Stomach smooth muscle (tissue), 2 donors: ENCODE data around the gene CACNA2D1.

Experiments used
- H3K27ac ChIP-seq: one replicate; pipeline ENCODE4 v1.7.0; 2013; ENCODE audit warnings: mild to moderate bottlenecking, low read length, inconsistent platforms
- H3K27me3 ChIP-seq, 2 donors: one replicate each; pipeline ENCODE4 v1.7.0; 2013; ENCODE audit warnings: low read length in 2 of 2; ENCODE audit not compliant: insufficient read depth in 2 of 2, control insufficient read depth in 1 of 2
- H3K36me3 ChIP-seq, 2 donors: one replicate each; pipeline ENCODE4 v1.7.0; 2013; ENCODE audit warnings: low read length in 2 of 2; ENCODE audit not compliant: control insufficient read depth in 2 of 2, insufficient read depth in 2 of 2
- H3K4me1 ChIP-seq: one replicate; pipeline ENCODE4 v1.7.0; 2013; ENCODE audit warnings: low read length; ENCODE audit not compliant: control insufficient read depth, insufficient read depth
- H3K4me3 ChIP-seq, 2 donors: one replicate each; pipeline ENCODE4 v1.7.0; 2013; ENCODE audit warnings: low read length in 2 of 2
- H3K9ac ChIP-seq, 2 donors: one replicate each; pipeline ENCODE4 v1.7.0; 2013; ENCODE audit warnings: low read length in 2 of 2, mild to moderate bottlenecking in 1 of 2
- H3K9me3 ChIP-seq, 2 donors: one replicate each; pipeline ENCODE4 v1.7.0; 2013; ENCODE audit warnings: low read length in 2 of 2; ENCODE audit not compliant: control insufficient read depth in 2 of 2
- donor health status: healthy.
- donor health status: Pancreatic carcinoma.

Gene CACNA2D1

GRCh38 chr7:82264783-82265305 is 178.7 kb downstream of the CACNA2D1 start:
- no peak overlapping the region for H3K4me3 ChIP-seq
- H3K27ac ChIP-seq = no peak overlapping the region
- H3K9me3 ChIP-seq = no peaks in the 10 kb centered on the region
- no peaks in the 10 kb centered on the region for H3K36me3 ChIP-seq
- H3K27me3 ChIP-seq = no peaks in the 10 kb centered on the region
- no peaks in the 10 kb centered on the region for H3K4me1 ChIP-seq
- H3K9ac ChIP-seq = no peak overlapping the region

DNA sequence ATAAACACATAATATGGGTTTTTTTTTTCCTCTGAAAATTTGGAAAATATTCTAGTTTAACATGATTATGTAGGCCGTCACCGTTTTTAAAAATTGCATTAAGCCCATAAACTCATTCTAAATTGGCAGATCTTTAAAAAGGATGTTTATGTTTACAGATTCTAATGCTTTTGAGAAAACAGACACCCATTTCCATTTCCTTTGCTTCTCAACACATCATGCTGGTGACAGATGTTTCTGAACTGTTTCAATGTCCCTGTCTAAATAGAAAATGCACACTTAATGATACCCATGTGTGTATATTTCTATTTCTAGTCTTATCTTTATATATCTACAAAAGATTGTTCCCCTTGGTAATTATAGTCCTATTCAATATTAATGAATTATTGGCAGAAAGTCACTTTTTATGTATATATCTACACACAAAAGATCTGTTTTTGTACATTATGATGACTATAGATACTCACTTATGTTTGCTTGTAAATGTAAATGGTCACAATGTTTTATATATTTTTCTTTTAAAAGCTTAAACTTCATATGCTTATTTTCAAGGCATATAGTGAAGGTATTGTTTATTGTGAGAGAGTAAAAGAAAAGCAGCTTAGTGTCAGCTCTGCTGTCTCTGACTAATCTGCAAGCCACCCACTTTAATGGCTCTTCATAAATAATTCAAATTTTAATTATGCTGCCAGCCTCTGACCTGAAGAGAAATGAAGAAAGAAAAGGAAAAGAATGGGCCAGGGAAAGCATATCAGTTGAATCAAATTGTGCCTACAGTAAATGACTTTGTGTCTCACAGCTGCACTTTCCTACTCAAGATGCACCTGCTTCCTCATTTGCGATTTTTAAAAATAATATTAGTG is 179.4 kb downstream of the CACNA2D1 start:
- no peaks in the 10 kb centered on the region for H3K27me3 ChIP-seq
- H3K9me3 ChIP-seq = no peaks in the 10 kb centered on the region
- no peaks in the 10 kb centered on the region for H3K36me3 ChIP-seq
- H3K4me1 ChIP-seq = no peaks in the 10 kb centered on the region
- H3K9ac ChIP-seq = no peak overlapping the region
- no peak overlapping the region for H3K27ac ChIP-seq
- no peak overlapping the region for H3K4me3 ChIP-seq

GRCh38 chr7:82258181-82258580 is 185.4 kb downstream of the CACNA2D1 start:
- H3K9me3 ChIP-seq = no peaks in the 10 kb centered on the region
- no peaks in the 10 kb centered on the region for H3K27me3 ChIP-seq
- H3K9ac ChIP-seq = peak overlapping the region in 1 of 2 donors; percentile 14
- no peaks in the 10 kb centered on the region for H3K36me3 ChIP-seq
- no peak overlapping the region for H3K4me3 ChIP-seq
- no peak overlapping the region for H3K27ac ChIP-seq
- H3K4me1 ChIP-seq = no peaks in the 10 kb centered on the region

GRCh38 chr7:82257118-82257695 is 186.4 kb downstream of the CACNA2D1 start:
- H3K4me3 ChIP-seq = no peak overlapping the region
- H3K27ac ChIP-seq = no peak overlapping the region
- peak overlapping the region in 1 of 2 donors; percentile 14 for H3K9ac ChIP-seq
- no peaks in the 10 kb centered on the region for H3K27me3 ChIP-seq
- H3K4me1 ChIP-seq = no peaks in the 10 kb centered on the region
- H3K9me3 ChIP-seq = no peaks in the 10 kb centered on the region
- H3K36me3 ChIP-seq = no peaks in the 10 kb centered on the region

DNA sequence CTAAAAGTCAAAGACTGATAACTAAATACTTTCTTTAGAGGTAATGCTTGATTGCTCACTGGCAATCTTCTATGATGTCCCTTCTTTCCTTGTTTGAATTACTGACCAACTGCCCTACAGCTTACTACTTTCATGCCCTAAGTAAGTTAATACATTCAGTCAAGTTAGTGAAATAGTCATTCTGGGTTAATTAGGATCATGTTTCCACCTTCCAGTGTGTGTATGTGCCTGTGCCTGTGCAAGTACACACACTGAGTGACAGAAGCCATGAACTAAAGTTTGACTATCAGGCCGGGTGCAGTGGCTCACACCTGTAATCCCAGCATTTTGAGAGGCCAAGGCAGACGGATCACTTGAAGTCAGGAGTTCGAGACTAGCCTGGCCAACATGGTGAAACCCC is 187.9 kb downstream of the CACNA2D1 start:
- H3K9ac ChIP-seq = no peak overlapping the region
- no peak overlapping the region for H3K27ac ChIP-seq
- no peaks in the 10 kb centered on the region for H3K36me3 ChIP-seq
- H3K27me3 ChIP-seq = no peaks in the 10 kb centered on the region
- no peaks in the 10 kb centered on the region for H3K9me3 ChIP-seq
- no peak overlapping the region for H3K4me3 ChIP-seq
- H3K4me1 ChIP-seq = no peaks in the 10 kb centered on the region

DNA sequence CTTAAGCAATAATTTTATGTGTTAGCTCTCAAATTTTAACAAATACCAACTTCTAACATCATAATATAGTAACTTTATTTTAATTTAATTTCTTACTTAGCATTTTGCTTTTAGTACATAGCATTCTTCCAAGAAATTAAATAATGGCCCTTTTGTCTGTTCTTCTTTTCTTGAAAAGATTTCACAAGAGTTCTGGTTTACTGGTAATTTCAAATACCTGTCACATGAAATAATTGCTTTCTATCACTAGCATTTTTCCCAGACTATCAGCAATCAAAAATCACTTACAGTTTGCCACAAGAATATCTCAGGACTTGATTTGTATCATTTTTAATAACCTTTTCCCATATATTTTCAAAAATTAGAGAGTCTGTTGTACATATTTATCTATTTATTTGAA is 193.0 kb downstream of the CACNA2D1 start:
- H3K36me3 ChIP-seq = no peaks in the 10 kb centered on the region
- H3K9ac ChIP-seq = no peak overlapping the region
- H3K4me3 ChIP-seq = no peak overlapping the region
- no peaks in the 10 kb centered on the region for H3K4me1 ChIP-seq
- no peaks in the 10 kb centered on the region for H3K9me3 ChIP-seq
- no peaks in the 10 kb centered on the region for H3K27me3 ChIP-seq
- no peak overlapping the region for H3K27ac ChIP-seq

DNA sequence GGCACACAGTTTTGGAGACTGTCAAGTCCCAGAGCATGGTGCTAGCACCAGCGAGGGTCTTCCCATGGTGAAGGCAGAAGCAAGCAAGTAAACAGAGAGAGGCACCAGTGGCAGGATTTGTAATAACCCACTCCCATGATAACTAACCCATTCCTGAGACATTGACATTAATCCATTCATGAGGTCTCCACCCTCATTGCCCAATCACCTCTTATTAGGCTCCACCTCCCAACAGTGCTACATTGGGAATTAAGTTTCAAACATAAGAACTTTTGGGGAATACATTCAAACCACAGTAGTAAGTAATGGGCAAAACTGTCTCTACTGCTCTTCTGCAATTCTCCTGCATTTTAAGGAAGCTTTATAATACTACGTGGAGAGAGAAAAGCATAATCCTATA is 193.6 kb downstream of the CACNA2D1 start:
- no peak overlapping the region for H3K9ac ChIP-seq
- H3K36me3 ChIP-seq = no peaks in the 10 kb centered on the region
- H3K4me1 ChIP-seq = no peaks in the 10 kb centered on the region
- H3K27me3 ChIP-seq = no peaks in the 10 kb centered on the region
- no peak overlapping the region for H3K27ac ChIP-seq
- H3K9me3 ChIP-seq = no peaks in the 10 kb centered on the region
- no peak overlapping the region for H3K4me3 ChIP-seq

- Histone ChIP-seq H3K4me1 (no peaks in the 10 kb centered on the region), H3K9ac (no peak overlapping the region), H3K4me3 (no peak overlapping the region), H3K36me3 (no peaks in the 10 kb centered on the region), H3K27ac (no peak overlapping the region), H3K9me3 (no peaks in the 10 kb centered on the region), H3K27me3 (no peaks in the 10 kb centered on the region)
Observed at GRCh38 chr7:82247814-82248433, 195.7 kb downstream of the CACNA2D1 start.

- Histone ChIP-seq H3K9me3 (no peaks in the 10 kb centered on the region), H3K36me3 (no peaks in the 10 kb centered on the region), H3K4me3 (no peak overlapping the region), H3K4me1 (no peaks in the 10 kb centered on the region), H3K27ac (no peak overlapping the region), H3K9ac (no peak overlapping the region), H3K27me3 (no peaks in the 10 kb centered on the region)
Observed at GRCh38 chr7:82244947-82245517, 198.5 kb downstream of the CACNA2D1 start.

- Histone ChIP-seq H3K27me3 (no peaks in the 10 kb centered on the region), H3K4me3 (no peak overlapping the region), H3K36me3 (no peaks in the 10 kb centered on the region), H3K27ac (no peak overlapping the region), H3K9ac (no peak overlapping the region), H3K9me3 (no peaks in the 10 kb centered on the region), H3K4me1 (no peaks in the 10 kb centered on the region)
Observed at GRCh38 chr7:82241356-82241755, 202.2 kb downstream of the CACNA2D1 start.
